Measurements from ENCODE around the gene KRT75.

Gene KRT75

DNA sequence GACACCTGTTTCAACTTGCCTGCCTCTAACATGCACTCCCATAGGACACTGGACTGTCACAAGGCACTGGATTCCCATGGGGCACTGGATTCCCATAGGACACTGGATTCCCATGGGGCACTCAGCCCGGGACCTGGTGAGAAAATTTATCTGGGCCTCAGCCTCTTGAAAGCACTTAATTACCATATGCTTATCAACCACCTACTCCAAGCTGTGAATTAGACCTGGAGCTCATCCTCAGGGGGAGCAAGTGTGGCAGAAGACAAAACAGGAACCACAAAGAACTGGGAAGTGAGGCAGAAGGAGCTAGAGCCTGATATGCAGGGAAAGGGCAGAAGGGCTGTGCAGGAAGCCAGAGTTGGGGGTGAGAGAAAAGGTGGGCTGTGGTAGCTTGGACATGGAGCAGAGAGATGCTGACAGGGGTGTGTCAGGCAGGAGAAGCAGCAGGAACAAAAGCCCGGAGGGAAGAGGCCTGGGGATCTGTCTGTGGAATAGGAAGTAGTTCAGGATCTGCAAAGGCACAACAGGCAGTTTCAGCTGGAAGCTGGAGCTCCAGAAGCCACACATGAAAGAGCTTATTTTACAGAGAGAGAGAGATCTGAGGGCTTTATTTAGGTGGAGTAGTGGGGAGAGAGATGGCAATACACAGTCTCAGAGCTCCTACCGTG, 31.2 kb downstream of the KRT75 start:
- peaks cover 22 to 68% of the 10 kb centered on the region in 2 donors for H3K27me3 Mint-ChIP-seq
- H3K4me1 Mint-ChIP-seq (ENCODE audit: low read depth in 2 of 2) = peaks cover 0 to 3% of the 10 kb centered on the region in 2 donors
- ATAC-seq (replicated peaks) = no peak
- no peaks in the 10 kb centered on the region for H3K36me3 Mint-ChIP-seq (ENCODE audit: insufficient read depth)
- H3K9me3 Mint-ChIP-seq = no peaks in the 10 kb centered on the region
- DNase-seq = no peak
- no peak overlapping the region for H3K27ac Mint-ChIP-seq
- H3K4me3 Mint-ChIP-seq = no peak overlapping the region

DNA sequence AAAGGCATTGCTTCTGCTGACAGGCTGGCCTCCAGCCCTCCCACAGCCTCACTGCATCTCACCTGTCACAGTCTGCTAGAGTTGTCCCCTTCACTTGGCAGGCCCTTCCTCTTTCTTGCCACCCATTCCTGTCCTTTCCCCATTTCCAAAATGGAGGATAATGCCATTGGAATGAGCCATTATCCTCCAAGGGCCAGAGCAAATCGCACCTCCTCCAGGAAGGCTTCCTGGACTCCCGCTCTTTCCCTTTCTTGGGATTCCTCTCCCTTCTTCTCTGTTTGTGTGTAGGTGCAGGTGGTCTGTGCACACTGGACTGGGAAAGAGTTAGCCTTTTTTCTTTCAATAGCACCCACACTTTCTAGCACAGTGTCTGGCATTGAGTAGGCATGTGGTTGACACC, 31.8 kb downstream of the KRT75 start:
- no peaks in the 10 kb centered on the region for H3K36me3 Mint-ChIP-seq (ENCODE audit: insufficient read depth)
- H3K4me1 Mint-ChIP-seq (ENCODE audit: low read depth in 2 of 2) = no peaks in the 10 kb centered on the region
- no peak for ATAC-seq (replicated peaks)
- DNase-seq = no peak
- no peak overlapping the region for H3K27ac Mint-ChIP-seq
- H3K27me3 Mint-ChIP-seq = peaks cover 17 to 65% of the 10 kb centered on the region in 2 donors
- H3K4me3 Mint-ChIP-seq = no peak overlapping the region
- H3K9me3 Mint-ChIP-seq = no peaks in the 10 kb centered on the region

GRCh38 chr12:52401926-52402325, 32.2 kb downstream of the KRT75 start:
- no peaks in the 10 kb centered on the region for H3K4me1 Mint-ChIP-seq (ENCODE audit: low read depth in 2 of 2)
- peaks cover 21 to 67% of the 10 kb centered on the region in 2 donors for H3K27me3 Mint-ChIP-seq
- no peak for DNase-seq
- no peak for ATAC-seq (replicated peaks)
- H3K9me3 Mint-ChIP-seq = no peaks in the 10 kb centered on the region
- no peaks in the 10 kb centered on the region for H3K36me3 Mint-ChIP-seq (ENCODE audit: insufficient read depth)
- H3K4me3 Mint-ChIP-seq = no peak overlapping the region
- no peak overlapping the region for H3K27ac Mint-ChIP-seq

GRCh38 chr12:52401526-52401925, 32.6 kb downstream of the KRT75 start:
- H3K4me3 Mint-ChIP-seq = no peak overlapping the region
- H3K27ac Mint-ChIP-seq = no peak overlapping the region
- no peaks in the 10 kb centered on the region for H3K4me1 Mint-ChIP-seq (ENCODE audit: low read depth in 2 of 2)
- H3K36me3 Mint-ChIP-seq (ENCODE audit: insufficient read depth) = no peaks in the 10 kb centered on the region
- no peak for DNase-seq
- ATAC-seq (replicated peaks) = no peak
- H3K27me3 Mint-ChIP-seq = peaks cover 24 to 71% of the 10 kb centered on the region in 2 donors
- no peaks in the 10 kb centered on the region for H3K9me3 Mint-ChIP-seq

GRCh38 chr12:52400906-52401305, 33.3 kb downstream of the KRT75 start:
- H3K36me3 Mint-ChIP-seq (ENCODE audit: insufficient read depth) = no peaks in the 10 kb centered on the region
- H3K4me3 Mint-ChIP-seq = no peak overlapping the region
- DNase-seq (no peak), ATAC-seq (replicated peaks) (no peak)
- no peaks in the 10 kb centered on the region for H3K9me3 Mint-ChIP-seq
- H3K4me1 Mint-ChIP-seq (ENCODE audit: low read depth in 2 of 2) = no peaks in the 10 kb centered on the region
- H3K27me3 Mint-ChIP-seq = peaks cover 24 to 71% of the 10 kb centered on the region in 2 donors
- H3K27ac Mint-ChIP-seq = no peak overlapping the region

- H3K9me3 Mint-ChIP-seq = no peaks in the 10 kb centered on the region
- no peak overlapping the region for H3K4me3 Mint-ChIP-seq
- peaks cover 24 to 74% of the 10 kb centered on the region in 2 donors for H3K27me3 Mint-ChIP-seq
- ATAC-seq (replicated peaks) (no peak), DNase-seq (no peak)
- H3K36me3 Mint-ChIP-seq (ENCODE audit: insufficient read depth) = no peaks in the 10 kb centered on the region
- no peaks in the 10 kb centered on the region for H3K4me1 Mint-ChIP-seq (ENCODE audit: low read depth in 2 of 2)
- H3K27ac Mint-ChIP-seq = no peak overlapping the region
These were observed 34.4 kb downstream of the KRT75 start for GRCh38 chr12:52399756-52400155.

DNA sequence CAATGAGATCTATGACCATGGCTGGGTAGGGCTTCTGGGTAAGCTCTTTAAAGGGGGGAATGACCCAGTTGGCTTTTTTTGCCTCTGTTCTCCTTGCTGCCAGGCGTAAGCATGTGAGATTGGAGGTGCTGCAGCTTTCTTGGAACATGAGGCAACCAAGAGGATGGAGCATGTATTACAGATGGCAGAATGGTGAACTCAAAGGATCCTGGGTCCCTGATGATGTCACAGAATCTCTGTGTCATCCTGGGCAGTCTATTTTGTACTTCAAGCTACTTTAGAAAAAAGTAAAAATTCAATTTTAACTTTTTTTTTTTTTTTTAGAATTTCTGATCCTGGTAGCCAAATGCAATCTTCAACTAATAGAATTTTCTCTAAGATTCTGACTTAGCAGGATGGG, 36.0 kb downstream of the KRT75 start:
- Mint-ChIP-seq H3K27me3 (peaks cover 23 to 77% of the 10 kb centered on the region in 2 donors), H3K9me3 (no peaks in the 10 kb centered on the region), H3K27ac (no peak overlapping the region), H3K4me1 (ENCODE audit: low read depth in 2 of 2) (no peaks in the 10 kb centered on the region), H3K4me3 (no peak overlapping the region), H3K36me3 (ENCODE audit: insufficient read depth) (no peaks in the 10 kb centered on the region)
- DNase-seq (no peak), ATAC-seq (replicated peaks) (no peak)

- Mint-ChIP-seq H3K9me3 (no peaks in the 10 kb centered on the region), H3K4me3 (no peak overlapping the region), H3K27me3 (peaks cover 14 to 69% of the 10 kb centered on the region in 2 donors), H3K4me1 (ENCODE audit: low read depth in 2 of 2) (no peaks in the 10 kb centered on the region), H3K27ac (peak overlapping the region in 1 of 2 donors; percentile 66), H3K36me3 (ENCODE audit: insufficient read depth) (no peaks in the 10 kb centered on the region)
- no peak for ATAC-seq (replicated peaks)
- DNase-seq = no peak
These were observed 37.5 kb downstream of the KRT75 start for GRCh38 chr12:52396656-52397055.

DNA sequence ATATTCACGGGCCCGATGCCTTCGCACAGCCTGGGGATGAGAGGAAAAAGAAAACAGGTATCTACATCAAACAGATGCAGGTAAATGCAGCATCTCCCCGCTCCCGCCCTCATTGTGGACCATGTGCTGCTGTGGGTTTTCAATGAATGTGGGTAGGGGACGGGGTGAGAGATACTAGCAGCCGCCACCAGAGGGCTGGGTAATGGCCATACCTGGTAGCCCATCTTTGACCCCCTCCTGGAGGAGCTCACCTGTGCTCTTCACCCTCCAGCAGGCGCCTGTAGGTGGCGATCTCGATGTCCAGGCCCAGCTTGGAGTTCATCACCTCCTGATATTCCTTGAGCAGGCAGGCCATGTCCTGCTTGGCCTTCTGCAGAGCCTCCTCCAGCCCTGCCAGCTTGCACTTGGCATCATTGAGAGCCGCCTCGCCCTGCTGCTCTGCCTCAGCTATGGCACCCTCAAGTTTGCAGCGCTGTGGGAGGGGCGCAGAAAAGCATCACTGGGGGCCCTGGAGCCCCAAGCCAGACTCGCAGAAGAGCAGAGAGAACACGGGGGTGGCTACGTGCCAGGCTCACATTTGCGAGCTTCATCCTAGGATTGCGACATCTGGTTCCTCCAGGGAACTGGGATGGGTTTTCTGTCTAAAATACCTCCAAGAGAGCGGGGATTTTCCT, 38.3 kb downstream of the KRT75 start:
- H3K27me3 Mint-ChIP-seq = peaks cover 14 to 66% of the 10 kb centered on the region in 2 donors
- no peak for ATAC-seq (replicated peaks)

GRCh38 chr12:52394836-52395405, 39.2 kb downstream of the KRT75 start:
- H3K27ac Mint-ChIP-seq = no peak overlapping the region
- no peak overlapping the region for H3K4me3 Mint-ChIP-seq
- no peak for ATAC-seq (replicated peaks)
- peaks cover 14 to 57% of the 10 kb centered on the region in 2 donors for H3K27me3 Mint-ChIP-seq
- no peak for DNase-seq
- H3K9me3 Mint-ChIP-seq = no peaks in the 10 kb centered on the region
- H3K36me3 Mint-ChIP-seq (ENCODE audit: insufficient read depth) = no peaks in the 10 kb centered on the region
- H3K4me1 Mint-ChIP-seq (ENCODE audit: low read depth in 2 of 2) = no peaks in the 10 kb centered on the region

More for the DNA sequence above, 38.3 kb downstream of the KRT75 start:
- Mint-ChIP-seq H3K4me1 (ENCODE audit: low read depth in 2 of 2) (no peaks in the 10 kb centered on the region), H3K27ac (no peak overlapping the region), H3K4me3 (no peak overlapping the region), H3K9me3 (no peaks in the 10 kb centered on the region), H3K36me3 (ENCODE audit: insufficient read depth) (no peaks in the 10 kb centered on the region)
- DNase-seq = no peak

DNA sequence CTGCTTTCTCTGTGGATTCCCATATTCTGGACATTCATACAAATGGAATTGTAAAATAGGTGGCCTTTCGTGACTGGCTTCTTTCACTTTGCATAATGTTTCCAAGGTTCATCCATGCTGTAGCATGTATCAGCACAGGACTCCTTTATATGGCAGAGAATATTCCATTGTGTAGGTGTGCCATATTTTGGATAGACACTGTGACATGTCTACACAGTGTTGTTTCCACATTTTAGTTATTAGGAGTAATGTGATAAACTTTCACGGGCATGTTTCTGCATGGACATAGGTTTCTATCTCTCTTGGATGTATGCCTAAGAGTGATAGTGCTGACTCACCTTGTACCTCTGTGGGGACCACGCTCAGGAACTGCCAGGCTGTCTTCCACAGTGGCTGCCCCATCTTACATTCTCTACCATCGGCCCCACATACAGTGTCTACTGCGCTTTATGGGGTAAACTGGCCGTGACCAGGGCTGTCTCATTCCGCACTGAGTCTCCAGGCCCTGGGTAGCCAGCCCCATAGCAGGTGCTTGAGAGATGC, 41.6 kb downstream of the KRT75 start:
- ATAC-seq (replicated peaks) (no peak), DNase-seq (no peak)
- Mint-ChIP-seq H3K9me3 (no peaks in the 10 kb centered on the region), H3K36me3 (ENCODE audit: insufficient read depth) (no peaks in the 10 kb centered on the region), H3K27ac (no peak overlapping the region), H3K27me3 (peaks cover 17 to 41% of the 10 kb centered on the region in 2 donors), H3K4me3 (no peak overlapping the region), H3K4me1 (ENCODE audit: low read depth in 2 of 2) (no peaks in the 10 kb centered on the region)

DNA sequence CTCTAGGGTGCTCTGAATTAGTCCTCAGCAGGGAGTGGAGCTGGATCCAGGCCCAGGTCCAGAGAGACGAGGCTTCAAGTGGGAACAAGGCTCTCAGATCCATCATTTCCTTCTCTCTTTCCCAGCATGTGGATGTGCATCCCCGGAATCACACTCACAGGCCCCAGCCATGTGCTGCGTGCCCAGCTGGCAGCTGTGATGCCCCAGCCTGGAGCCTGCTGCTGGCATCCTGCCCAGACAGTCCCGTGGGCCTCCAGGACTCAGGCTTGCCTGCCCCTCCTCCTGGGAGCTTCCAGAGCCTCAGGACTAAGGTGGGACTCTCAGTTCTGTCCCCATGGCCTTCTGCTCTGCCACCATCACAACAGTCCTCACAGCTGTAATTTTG, 42.6 kb downstream of the KRT75 start:
- DNase-seq (no peak), ATAC-seq (replicated peaks) (no peak)
- H3K4me3 Mint-ChIP-seq = no peak overlapping the region
- H3K9me3 Mint-ChIP-seq = no peaks in the 10 kb centered on the region
- peaks cover 8 to 32% of the 10 kb centered on the region in 2 donors for H3K27me3 Mint-ChIP-seq
- H3K27ac Mint-ChIP-seq = no peak overlapping the region
- H3K4me1 Mint-ChIP-seq (ENCODE audit: low read depth in 2 of 2) = no peaks in the 10 kb centered on the region
- no peaks in the 10 kb centered on the region for H3K36me3 Mint-ChIP-seq (ENCODE audit: insufficient read depth)

DNA sequence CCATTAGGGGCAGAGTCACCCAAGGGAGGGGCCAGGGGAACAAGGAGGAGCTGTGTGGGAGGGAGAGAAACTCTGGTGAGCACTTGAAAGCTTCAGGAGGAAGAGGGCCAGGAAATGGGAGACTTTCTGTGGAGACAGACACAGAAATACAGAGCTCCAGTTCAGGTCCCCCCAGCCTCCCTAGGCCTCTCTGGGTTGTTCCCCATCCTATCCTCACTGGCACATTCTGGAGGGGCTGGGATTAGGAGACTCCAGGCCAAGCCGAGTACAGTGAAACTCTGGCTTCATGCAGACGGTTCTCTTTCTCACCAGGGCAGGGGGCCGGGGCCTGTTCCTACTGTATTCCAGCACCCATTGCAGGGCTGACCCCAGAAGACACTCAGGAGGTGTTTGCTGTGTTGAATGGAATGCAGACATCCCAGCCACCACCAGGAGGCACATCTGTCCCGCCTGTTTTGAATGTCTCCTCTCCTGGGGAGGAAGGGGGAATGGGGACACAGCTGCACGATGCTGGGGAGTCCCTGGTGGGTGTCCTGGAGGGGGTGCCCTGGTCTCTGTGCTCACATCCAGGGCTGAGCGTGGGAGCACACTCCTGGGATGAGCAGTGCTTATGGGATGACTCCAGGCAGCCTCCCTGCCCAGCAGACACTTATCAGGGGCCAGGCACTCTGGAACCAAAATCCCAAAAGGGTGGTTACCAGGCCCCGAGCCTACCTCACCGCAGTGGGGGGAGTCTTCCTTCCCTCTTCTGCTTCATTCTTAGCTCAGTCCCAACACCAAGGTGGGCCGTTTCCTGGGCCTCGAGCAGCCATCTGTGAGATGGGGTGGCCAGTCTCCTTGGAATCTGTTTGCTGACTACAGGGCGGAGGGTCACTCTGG, 43.2 kb downstream of the KRT75 start:
- no peak for ATAC-seq (replicated peaks)

More for the DNA sequence above, 43.2 kb downstream of the KRT75 start:
- Mint-ChIP-seq H3K27ac (no peak overlapping the region), H3K27me3 (peaks cover 8 to 25% of the 10 kb centered on the region in 2 donors), H3K9me3 (no peaks in the 10 kb centered on the region), H3K4me1 (ENCODE audit: low read depth in 2 of 2) (no peaks in the 10 kb centered on the region), H3K4me3 (no peak overlapping the region), H3K36me3 (ENCODE audit: insufficient read depth) (no peaks in the 10 kb centered on the region)
- peak in 2 of 3 experiments; percentile 12 to 14 for DNase-seq

Measured in effector memory CD8-positive, alpha-beta T cell (primary cell).